A549 (cell line): Measurements from ENCODE around the gene CBX4. TPM values are rescaled to one million over a fixed set of nuclear protein-coding genes. Genes with fewer than 3 reads are reported as not detected.
A peak's percentile ranks its signal among the peaks of the same experiment; 100 is the strongest.

Experiments used
- ATAC-seq, 2 experiments: fragments of 200-7000 bp in 1 of 2; fragments of >200 bp in 1 of 2; cut with Nextera tagmentation in 1 of 2; cut with Tn5 transposase in 1 of 2; 3 replicates each; pipeline versions ENCODE4 v1.8.0 to v1.9.1; 2018 to 2020; ENCODE audit warnings: mild to moderate bottlenecking in 1 of 2, moderate library complexity in 1 of 2
- CTCF ChIA-PET: fragments of 300-600 bp; sonication (Branson Sonifier 250); formaldehyde crosslinking; extraction: SDS; loops from one replicate; lab custom pipeline; 2021; ENCODE audit warnings: antibody characterized with exemption, inconsistent platforms; lab: Yijun Ruan, JAX
- POLR2A ChIA-PET: fragments of 350-600 bp; formaldehyde crosslinking; extraction: SDS; loops from one replicate; lab custom pipeline; 2021; ENCODE audit warnings: antibody characterized with exemption, inconsistent platforms; lab: Yijun Ruan, JAX
- DNase-seq, 2 experiments: peaks; one replicate each; pipeline versions ENCODE4 v3.0.0 to v3.0.0-alpha.2; 2011 to 2016; ENCODE audit warnings: low read depth in 1 of 2, low spot score in 1 of 2
- FAIRE-seq: peaks from 2 replicates; lab custom pipeline; 2011; peaks lifted over from hg19 to GRCh38; lab: Jason Lieb, UNC
- H3K27ac ChIP-seq, 2 experiments: fragments of >200 bp; sonication (Bioruptor Twin); formaldehyde crosslinking; 3 replicates each; pipeline ENCODE4 v1.5.1; 2016 to 2017
- H3K4me1 ChIP-seq: fragments of >200 bp; sonication (Bioruptor Twin); formaldehyde crosslinking; 3 replicates; pipeline ENCODE4 v1.6.1; 2016
- H3K4me2 ChIP-seq: fragments of >200 bp; sonication (Bioruptor Twin); formaldehyde crosslinking; 3 replicates; pipeline ENCODE4 v1.6.1; 2016
- H3K4me3 ChIP-seq: fragments of >200 bp; sonication (Bioruptor Twin); formaldehyde crosslinking; 3 replicates; pipeline ENCODE4 v1.5.1; 2016
- H3K9me3 ChIP-seq: fragments of >200 bp; sonication (Bioruptor Twin); formaldehyde crosslinking; 3 replicates; pipeline ENCODE4 v1.6.1; 2016
- ATOH8 ChIP-seq: fragments of 250-450 bp; sonication (Bioruptor Pico); IDR thresholded peaks from 2 replicates; pipeline ENCODE4 v1.5.0; 2020; ENCODE audit warnings: low read depth, mild to moderate bottlenecking, moderate library complexity
- BHLHE40 ChIP-seq: IDR thresholded peaks from 2 replicates; pipeline ENCODE4 v1.6.1; 2012; ENCODE audit warnings: low read depth, low read length, inconsistent platforms
- CBX8 ChIP-seq: fragments of 200-600 bp; sonication (generic); IDR thresholded peaks from 2 replicates; pipeline ENCODE4 v1.6.1; 2016
- CEBPB ChIP-seq, 2 experiments: fragments of >200 bp in 1 of 2; sonication (Bioruptor Twin) in 1 of 2; formaldehyde crosslinking in 1 of 2; IDR thresholded peaks; 2 replicates each; pipeline ENCODE4 v1.6.1; 2012 to 2016
- CHD2 ChIP-seq: fragments of 150-350 bp; IDR thresholded peaks from 2 replicates; pipeline ENCODE4 v1.6.1; 2014; ENCODE audit warnings: low read length; ENCODE audit not compliant: partially characterized antibody
- CHD4 ChIP-seq: fragments of 200-600 bp; sonication (generic); IDR thresholded peaks from 2 replicates; pipeline ENCODE4 v1.6.1; 2016; ENCODE audit warnings: antibody characterized with exemption, mild to moderate bottlenecking, borderline replicate concordance
- CTCF ChIP-seq: fragments of >200 bp; sonication (Bioruptor Twin); formaldehyde crosslinking; IDR thresholded peaks from 3 replicates; pipeline ENCODE4 v1.5.1; 2016
- EHMT2 ChIP-seq: fragments of 200-600 bp; sonication (generic); IDR thresholded peaks from 2 replicates; pipeline ENCODE4 v1.6.1; 2016; ENCODE audit warnings: antibody characterized with exemption, low read depth, mild to moderate bottlenecking, moderate library complexity
- ESRRA ChIP-seq: fragments of 150-350 bp; IDR thresholded peaks from 2 replicates; pipeline ENCODE4 v1.6.1; 2014; ENCODE audit warnings: mild to moderate bottlenecking, low read length, borderline replicate concordance
- FOSB ChIP-seq: fragments of 250-450 bp; sonication (Bioruptor Pico); IDR thresholded peaks from 2 replicates; pipeline ENCODE4 v1.5.0; 2020; ENCODE audit warnings: mild to moderate bottlenecking, moderate library complexity
- FOSL2 ChIP-seq, 2 experiments: fragments of 450-650 bp in 1 of 2; fragments of >200 bp in 1 of 2; sonication (Bioruptor Twin) in 1 of 2; formaldehyde crosslinking; IDR thresholded peaks; 2 replicates each; pipeline versions ENCODE4 v1.5.0 to v1.6.1; 2016 to 2020; ENCODE audit warnings: mild to moderate bottlenecking in 1 of 2, moderate library complexity in 1 of 2
- HDAC2 ChIP-seq: fragments of 200-600 bp; sonication (generic); IDR thresholded peaks from 2 replicates; pipeline ENCODE4 v1.6.1; 2016
- HMGXB4 ChIP-seq: fragments of 250-450 bp; sonication (Bioruptor Pico); IDR thresholded peaks from 2 replicates; pipeline ENCODE4 v1.5.0; 2021; ENCODE audit warnings: mild to moderate bottlenecking, moderate library complexity, borderline replicate concordance
- HOXB5 ChIP-seq: fragments of 250-450 bp; sonication (Bioruptor Pico); IDR thresholded peaks from 2 replicates; pipeline ENCODE4 v1.5.0; 2020; ENCODE audit warnings: mild to moderate bottlenecking, moderate library complexity
- MYC ChIP-seq: IDR thresholded peaks from 2 replicates; pipeline ENCODE4 v1.6.1; 2012; ENCODE audit warnings: mild to moderate bottlenecking, inconsistent platforms, low read length, improper control_type of control experiment, borderline replicate concordance
- POLR2A ChIP-seq: IDR thresholded peaks from 2 replicates; pipeline ENCODE4 v1.6.1; 2012; ENCODE audit warnings: mild to moderate bottlenecking, low read length
- RAD21 ChIP-seq, 2 experiments: fragments of >200 bp in 1 of 2; sonication (Bioruptor Twin) in 1 of 2; formaldehyde crosslinking in 1 of 2; IDR thresholded peaks in 1 of 2; conservative IDR thresholded peaks in 1 of 2; 2 replicates in 1 of 2; 3 replicates in 1 of 2; pipeline ENCODE4 v1.6.1; 2012 to 2018; ENCODE audit warnings: inconsistent platforms in 1 of 2
- REST ChIP-seq: fragments of 200-600 bp; sonication (generic); IDR thresholded peaks from 2 replicates; pipeline ENCODE4 v1.6.1; 2016; ENCODE audit warnings: antibody characterized with exemption, mild to moderate bottlenecking, moderate library complexity
- TP53 ChIP-seq: fragments of 250-450 bp; sonication (Bioruptor Pico); IDR thresholded peaks from 2 replicates; pipeline ENCODE4 v1.5.0; 2021; ENCODE audit warnings: mild to moderate bottlenecking, moderate library complexity
- USF2 ChIP-seq: fragments of 450-650 bp; IDR thresholded peaks from 2 replicates; pipeline ENCODE4 v1.6.1; 2014; ENCODE audit warnings: antibody characterized with exemption
- ZFP36 ChIP-seq: fragments of 450-650 bp; IDR thresholded peaks from 2 replicates; pipeline ENCODE4 v1.6.1; 2014; ENCODE audit warnings: borderline replicate concordance; ENCODE audit not compliant: partially characterized antibody
- WGBS: methylation state at CpG from one replicate; pipeline ENCODE4 v1.1.6; 2017; ENCODE audit errors: missing lambda C conversion rate; 5-methylcytosine and 5-hydroxymethylcytosine counted together
- polyA plus RNA-seq, 4 experiments: library from polyadenylated mRNA; depleted of rRNA in 3 of 4; stranded (reverse); fragments of >200 nt; fragmentation: RNase III in 1 of 4; extraction: RNeasy Plus Mini Kit Qiagen cat#74134 plus additional on column Dnase treatment in 1 of 4; gene quantifications; 2 replicates in 3 of 4; 3 replicates in 1 of 4; pipeline ENCODE4 v1.2.3, GENCODE V29; 2011 to 2017

Gene CBX4
- polyA plus RNA-seq, 2 of the 4 experiments (the other 2 are of a cell fraction), result 31.0 to 34.1 TPM

- H3K4me3 ChIP-seq, result no peak overlapping the region
- H3K9me3 ChIP-seq, result peaks cover 11% of the 10 kb centered on the region; the same call in 1 of the 3 replicates
- TF ChIP-seq HDAC2 (no peak), ZFP36 (no peak), HMGXB4 (CRISPR knock-in tag) (no peak), CBX8 (no peak), MYC (no peak), HOXB5 (CRISPR knock-in tag) (no peak), TP53 (CRISPR knock-in tag) (no peak), USF2 (no peak), RAD21 (conservative IDR thresholded peaks at IDR 0.05 in 1 of 2, IDR thresholded peaks at IDR 0.05 in 1 of 2) (no peak), CHD2 (no peak), POLR2A (no peak)
- TF ChIP-seq, all 56 proteins: peak for 0
- 55% methylated on average over 4 of the region's 4 CpGs for WGBS
- FAIRE-seq (no peak), ATAC-seq (no peak), DNase-seq (no peak)
- CTCF ChIA-PET, result interaction anchor here (0.6 to 7.2 kb wide), 15 partner anchors 8 to 105 kb away, joined by 3 to 43 read pairs (median 6); no protein-coding TSS in a partner anchor
- H3K27ac ChIP-seq, result no peak overlapping the region
- no peaks in the 10 kb centered on the region for H3K4me1 ChIP-seq
- no peak overlapping the region for H3K4me2 ChIP-seq
- POLR2A ChIA-PET, result no interaction called here
Observed at GRCh38 chr17:79875511-79875910, 36.3 kb upstream of the CBX4 start.

- CTCF ChIA-PET, result interaction anchor here (0.6 to 7.2 kb wide), 23 partner anchors 9 to 133 kb away, joined by 3 to 43 read pairs (median 6); no protein-coding TSS in a partner anchor
- no peaks in the 10 kb centered on the region for H3K4me1 ChIP-seq
- ATAC-seq (peak; percentile 81 to 91), FAIRE-seq (peak; percentile 98), DNase-seq (peak; percentile 72 to 95)
- H3K9me3 ChIP-seq, result peaks cover 11% of the 10 kb centered on the region; the same call in 1 of the 3 replicates
- no peak for TF ChIP-seq HDAC2
- peak; percentile 55 for TF ChIP-seq CTCF
- TF ChIP-seq RAD21 (conservative IDR thresholded peaks at IDR 0.05 in 1 of 2, IDR thresholded peaks at IDR 0.05 in 1 of 2), result peak in 1 of 2 experiments; percentile 19; a peak in 1 of 5 replicates
- TF ChIP-seq MYC, result no peak
- no peak for TF ChIP-seq FOSB
- TF ChIP-seq USF2, result no peak
- TF ChIP-seq FOSL2 (IDR thresholded peaks at IDR 0.05), result no peak
- no peak for TF ChIP-seq FOSL2 (CRISPR knock-in tag; IDR thresholded peaks at IDR 0.05)
- TF ChIP-seq BHLHE40, result no peak
- TF ChIP-seq ATOH8 (CRISPR knock-in tag), result no peak
- TF ChIP-seq ESRRA, result no peak
- TF ChIP-seq REST, result no peak
- TF ChIP-seq CHD4, result no peak
- TF ChIP-seq EHMT2, result no peak
- no peak for TF ChIP-seq CEBPB (IDR thresholded peaks at IDR 0.05)
- no peak overlapping the region for H3K4me2 ChIP-seq
- H3K27ac ChIP-seq, result no peak overlapping the region
- 22% methylated on average over 6 of the region's 6 CpGs for WGBS
- POLR2A ChIA-PET, result no interaction called here
- no peak overlapping the region for H3K4me3 ChIP-seq
Observed at GRCh38 chr17:79874329-79874981, 35.2 kb upstream of the CBX4 start.
